GM18526 (cell line): ENCODE results near the gene NF1.

ENCODE experiments used
- POLR2A ChIP-seq: IDR thresholded peaks from 3 replicates; pipeline ENCODE4 v1.6.1; 2011; ENCODE audit not compliant: insufficient read length; ENCODE audit errors: extremely low read depth

The NF1 gene

GRCh38 chr17:31357091-31357490 lies 262.3 kb downstream of the NF1 start:
- no peak for TF ChIP-seq POLR2A

DNA sequence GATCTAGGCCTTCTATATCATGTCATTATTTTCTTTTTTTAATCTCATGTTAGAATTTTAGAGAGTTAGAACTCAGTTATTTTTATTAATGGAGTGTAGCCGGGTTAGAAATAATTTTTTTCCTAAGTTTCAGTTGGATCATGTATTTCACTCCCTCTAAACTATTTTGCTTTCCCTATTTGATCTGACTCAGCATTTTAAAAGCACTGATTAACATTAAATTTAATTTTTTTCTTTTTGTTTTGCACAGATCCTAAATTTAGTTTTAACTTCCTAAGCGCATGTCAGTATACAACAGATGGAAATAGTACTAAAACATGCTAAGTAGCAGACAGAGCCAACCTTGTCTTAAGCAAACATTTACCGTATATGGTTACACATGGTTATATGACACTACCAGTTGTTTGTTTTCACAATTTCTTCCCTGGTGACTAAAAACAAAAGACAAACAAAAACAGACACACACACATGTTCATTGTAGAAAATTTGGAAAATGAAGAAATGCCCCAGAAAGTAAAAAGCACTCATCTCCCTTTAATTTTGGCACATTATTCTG lies 263.1 kb downstream of the NF1 start:
- TF ChIP-seq POLR2A = no peak

DNA sequence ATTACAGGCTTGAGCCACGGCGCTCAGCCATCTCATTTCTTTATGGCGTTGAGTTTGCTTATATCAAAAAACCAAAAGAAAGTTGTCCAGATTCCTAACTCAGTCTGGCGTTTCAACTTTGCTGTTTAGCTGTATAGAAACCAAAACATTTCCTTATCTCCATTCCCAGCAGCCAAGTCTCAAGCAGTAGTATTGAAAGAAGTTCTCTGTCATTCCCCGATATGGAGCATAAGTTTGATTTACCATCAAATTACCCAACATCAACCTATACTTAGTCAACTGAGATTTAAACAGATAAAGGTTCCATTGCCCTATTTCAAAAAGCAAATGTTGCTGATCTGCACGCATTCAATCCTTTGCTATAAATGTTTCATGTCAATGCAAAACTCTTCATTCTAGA lies 269.2 kb downstream of the NF1 start:
- TF ChIP-seq POLR2A = no peak

GRCh38 chr17:31366088-31366487 lies 271.3 kb downstream of the NF1 start:
- no peak for TF ChIP-seq POLR2A

- TF ChIP-seq POLR2A = no peak
Observed at GRCh38 chr17:31369266-31369665, 274.5 kb downstream of the NF1 start.

DNA sequence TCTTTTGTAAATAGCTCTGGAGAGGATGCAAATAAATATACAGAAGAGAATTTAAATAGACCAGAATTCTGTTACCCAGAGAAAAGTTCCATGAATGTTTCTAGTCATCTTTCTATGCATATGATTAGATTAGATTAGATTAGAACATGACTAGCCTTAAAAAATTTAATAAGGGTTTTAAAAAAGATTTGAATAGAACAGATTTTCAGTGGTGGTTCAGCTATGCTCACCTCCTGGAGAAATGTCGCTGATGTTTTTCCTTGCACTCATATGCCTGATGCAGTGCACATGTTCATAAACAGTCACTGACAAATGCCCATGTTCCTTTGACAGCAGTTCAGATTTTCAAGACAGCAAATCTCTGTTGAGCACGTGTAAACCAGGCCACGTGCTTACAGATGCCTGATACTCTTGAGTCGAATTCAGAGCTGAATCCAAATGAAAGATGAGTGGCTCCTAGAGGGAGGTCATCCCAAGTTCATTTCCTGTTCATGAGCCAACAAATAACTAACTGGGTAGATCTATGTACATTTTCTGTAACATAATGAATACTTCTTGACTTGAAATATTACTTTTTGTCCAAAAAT lies 276.8 kb downstream of the NF1 start:
- TF ChIP-seq POLR2A = no peak

DNA sequence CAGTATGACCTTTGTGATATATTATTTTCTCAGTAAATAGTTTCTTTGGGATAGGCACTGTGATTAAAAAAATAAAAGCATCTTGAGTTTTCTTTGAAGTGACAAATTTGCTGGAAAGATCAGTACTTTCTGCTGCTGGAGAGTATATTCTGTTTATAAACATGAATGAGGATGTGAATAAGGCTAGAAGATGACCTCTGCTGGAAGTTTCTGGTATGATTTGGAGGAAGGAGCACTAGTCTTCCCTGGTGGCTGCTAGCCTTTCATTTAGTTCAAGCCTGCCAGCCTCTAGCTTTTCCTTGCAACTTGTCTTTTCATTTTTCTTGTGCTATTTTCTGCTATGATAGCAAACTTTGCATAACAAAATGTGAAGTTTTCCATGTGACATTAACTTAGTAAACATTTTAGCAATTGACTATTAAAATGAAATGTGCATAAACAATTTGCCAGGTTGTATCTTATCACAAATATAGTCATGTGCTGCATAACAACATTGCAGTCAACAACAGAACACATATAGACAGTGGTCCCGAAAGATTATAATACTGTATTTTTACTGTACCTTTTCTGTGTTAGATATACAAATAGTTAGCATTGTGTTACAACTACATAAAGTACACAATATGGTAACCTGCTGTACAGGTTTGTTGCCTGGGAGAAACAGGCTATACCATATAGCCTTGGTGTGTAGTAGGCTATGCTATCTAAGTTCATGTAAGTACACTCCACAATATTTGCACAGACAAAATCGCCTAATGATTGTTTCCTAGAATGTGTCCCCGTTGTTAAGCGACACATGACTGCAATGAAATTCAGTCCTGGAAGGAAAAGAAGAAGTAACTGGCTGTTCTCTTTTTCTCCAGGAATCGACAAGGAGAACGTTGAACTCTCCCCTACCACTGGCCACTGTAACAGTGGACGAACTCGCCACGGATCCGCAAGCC lies 278.6 kb downstream of the NF1 start:
- no peak for TF ChIP-seq POLR2A

GRCh38 chr17:31374094-31374447 lies 279.3 kb downstream of the NF1 start:
- TF ChIP-seq POLR2A = no peak

- TF ChIP-seq POLR2A = no peak
Observed at GRCh38 chr17:31374503-31374902, 279.7 kb downstream of the NF1 start.

DNA sequence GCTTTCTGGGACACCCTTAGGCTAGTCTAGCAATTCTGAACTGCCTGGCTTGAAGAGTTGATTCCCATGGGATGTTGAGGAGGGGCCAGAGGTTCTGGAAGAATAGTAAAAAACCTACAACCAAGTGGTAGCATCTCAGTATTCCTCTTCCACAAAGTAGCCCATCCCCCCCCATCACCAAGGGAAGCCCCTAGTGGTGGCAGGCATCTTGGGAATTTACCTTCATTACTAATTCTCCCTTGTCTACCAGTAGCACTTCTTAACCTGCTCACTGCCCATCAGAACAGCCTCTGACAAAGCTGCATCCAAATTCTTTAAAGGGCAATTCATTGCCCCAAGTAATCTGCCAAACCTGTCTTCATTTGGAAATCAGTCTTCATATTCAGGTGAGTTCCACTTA lies 283.9 kb downstream of the NF1 start:
- TF ChIP-seq POLR2A = no peak

DNA sequence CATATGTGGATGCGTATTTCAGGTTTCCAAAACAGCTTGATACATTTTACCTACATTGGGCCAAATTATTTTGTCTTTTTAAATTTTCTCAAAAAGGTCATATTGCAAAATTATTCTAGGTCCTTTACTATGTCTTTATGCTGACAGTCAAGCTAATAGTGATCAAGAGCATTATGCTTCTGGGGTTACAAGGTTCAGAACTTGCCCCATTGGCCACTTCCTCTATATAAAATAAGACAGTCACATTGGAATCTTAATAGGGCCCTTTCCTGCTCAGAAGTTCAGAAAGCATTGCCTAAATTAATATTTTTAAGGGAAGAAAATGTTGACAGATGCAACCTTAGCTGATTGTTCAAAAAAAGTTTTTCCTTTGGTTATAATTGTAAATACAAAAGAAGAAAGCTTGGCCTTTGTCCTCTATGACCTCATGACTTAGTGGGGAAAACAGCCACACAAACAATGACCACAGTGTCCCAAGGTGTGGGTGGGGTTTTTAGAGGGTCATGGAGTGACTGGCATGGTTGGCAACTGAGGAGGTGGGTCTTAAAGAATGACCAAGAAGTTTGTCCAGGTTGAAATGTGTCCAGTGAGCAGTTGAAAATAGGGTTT lies 284.9 kb downstream of the NF1 start:
- no peak for TF ChIP-seq POLR2A

DNA sequence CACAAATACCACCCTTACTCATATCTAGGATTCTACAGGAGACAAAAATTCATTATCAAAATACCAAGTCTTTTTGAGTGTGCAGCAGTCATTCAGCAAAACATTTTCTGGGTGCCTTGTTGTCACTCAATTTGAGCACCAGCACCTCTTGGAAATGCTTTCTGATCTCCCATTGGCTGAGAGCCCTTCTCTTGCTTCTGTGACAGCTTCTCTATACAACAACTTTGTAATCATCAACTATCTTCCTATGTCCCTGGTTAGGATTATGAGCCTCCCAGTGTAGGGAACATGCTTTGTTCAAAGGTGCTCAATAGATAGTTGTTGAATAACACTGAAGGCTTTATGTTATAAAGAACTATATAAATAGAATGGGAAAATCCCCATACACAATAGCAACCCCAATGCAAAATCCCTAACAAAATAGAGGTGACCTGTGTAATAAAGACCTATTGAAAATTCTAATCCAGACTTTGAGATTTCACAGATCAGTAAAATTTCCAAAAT lies 286.4 kb downstream of the NF1 start:
- TF ChIP-seq POLR2A = no peak

DNA sequence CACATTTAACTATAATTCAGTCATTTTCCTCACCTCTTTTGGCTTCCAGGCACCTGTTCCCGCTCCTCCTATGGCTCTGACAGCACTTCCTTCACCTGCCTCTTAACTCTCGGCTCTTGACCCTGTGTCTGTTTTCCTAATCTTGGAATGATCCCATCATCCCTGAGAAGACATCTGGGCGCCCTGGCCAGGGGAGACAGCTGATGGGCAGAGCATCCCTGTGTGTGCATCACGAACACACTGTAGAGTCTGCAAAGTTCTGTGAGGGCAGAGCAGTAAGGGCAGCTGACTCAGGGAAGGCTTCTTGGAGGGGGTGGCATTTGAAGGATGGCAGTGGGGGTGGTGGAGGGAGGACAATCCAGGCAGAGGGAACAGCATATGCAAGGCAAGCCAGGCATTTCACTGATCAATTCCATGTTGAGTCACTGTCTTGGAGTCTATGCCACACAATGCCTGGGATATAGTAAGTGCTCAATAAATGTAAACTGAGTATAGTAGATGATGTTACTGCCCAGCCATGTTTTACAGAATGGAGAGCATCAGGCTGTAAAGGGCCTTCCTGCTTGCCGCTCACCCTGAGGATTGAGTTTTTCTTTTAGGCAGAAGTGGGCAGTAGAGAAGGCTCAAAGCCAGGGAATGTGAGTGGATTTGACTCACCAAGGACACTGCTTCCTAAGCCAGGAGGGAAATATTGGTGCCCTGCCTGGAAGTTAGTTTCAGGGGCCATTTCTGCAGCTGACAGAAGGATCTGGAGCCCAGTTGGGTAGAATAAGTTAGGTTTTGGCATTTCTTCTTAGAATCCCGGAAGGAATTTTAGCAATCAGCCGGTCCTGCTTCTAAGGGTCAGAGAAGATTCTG lies 290.9 kb downstream of the NF1 start:
- no peak for TF ChIP-seq POLR2A

GRCh38 chr17:31386542-31387075 lies 291.8 kb downstream of the NF1 start:
- no peak for TF ChIP-seq POLR2A

GRCh38 chr17:31387438-31387837 lies 292.7 kb downstream of the NF1 start:
- TF ChIP-seq POLR2A = no peak

- TF ChIP-seq POLR2A = no peak
Observed at GRCh38 chr17:31388351-31388750, 293.6 kb downstream of the NF1 start.
